GM18526 (cell line): ENCODE data around the gene UCP2.

ENCODE experiments used
- POLR2A ChIP-seq: IDR thresholded peaks from 3 replicates; pipeline ENCODE4 v1.6.1; 2011; ENCODE audit not compliant: insufficient read length; ENCODE audit errors: extremely low read depth

The UCP2 gene

DNA sequence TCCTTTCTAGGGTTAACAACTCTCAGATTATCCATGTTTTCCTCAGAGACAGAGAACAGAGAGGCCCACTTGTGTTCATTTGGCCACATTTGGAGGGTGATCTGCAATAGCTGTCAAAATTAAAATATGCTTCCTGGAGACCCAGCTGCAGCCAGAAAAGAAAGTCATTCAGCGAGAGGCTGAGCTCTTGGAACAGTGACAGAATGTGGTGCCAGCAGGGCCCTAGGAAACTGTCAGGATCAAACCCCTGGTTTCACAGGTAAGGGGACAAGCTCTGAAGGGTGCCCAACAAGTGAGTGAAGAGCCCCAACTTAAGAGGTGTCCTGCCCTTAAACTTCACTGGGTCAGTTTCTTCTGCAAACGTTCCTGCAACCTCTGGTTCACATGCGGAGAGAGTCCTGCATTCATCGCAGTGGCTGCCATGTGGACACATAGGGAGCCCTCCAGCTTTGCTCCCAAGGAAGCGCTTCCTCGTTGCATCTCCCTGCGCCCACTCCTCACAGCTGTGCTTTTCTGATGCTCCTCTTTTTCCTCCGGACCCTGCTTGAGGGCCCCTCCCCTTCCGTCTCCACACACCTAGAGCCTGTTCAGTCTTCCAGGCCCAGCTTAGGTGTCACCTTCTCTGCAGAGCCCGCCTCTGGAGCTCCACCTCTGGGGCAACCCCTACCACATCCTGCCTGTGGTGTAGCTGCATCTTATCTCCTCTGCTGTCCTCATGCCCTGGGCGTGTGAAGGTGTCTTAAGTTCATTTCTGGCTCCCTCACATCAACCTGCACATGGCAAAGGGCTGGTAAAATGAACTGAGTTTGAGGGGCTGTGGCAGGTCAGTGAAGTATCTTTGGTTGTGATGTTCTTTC, 22.3 kb upstream of the UCP2 start:
- TF ChIP-seq POLR2A: no peak

GRCh38 chr11:74004046-74004695, 21.5 kb upstream of the UCP2 start:
- no peak for TF ChIP-seq POLR2A

DNA sequence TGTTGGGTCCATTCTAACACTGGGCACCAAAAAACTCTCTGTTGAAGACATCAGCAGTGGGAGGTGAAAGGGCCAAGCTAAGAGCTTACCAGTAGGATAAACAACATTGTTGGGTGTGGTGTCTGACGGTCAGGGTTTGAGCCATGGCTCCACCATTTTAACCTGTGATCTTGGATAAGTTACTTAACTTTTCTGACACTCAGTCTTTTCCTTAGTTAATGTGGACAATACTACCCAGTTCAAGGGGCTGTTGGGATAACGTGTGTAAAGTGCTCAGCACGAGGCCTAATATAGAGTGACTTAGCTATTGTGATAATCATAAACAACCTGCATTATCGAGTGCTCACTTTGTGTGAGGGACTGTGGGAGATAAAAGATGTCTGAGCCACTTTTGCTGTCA, 20.2 kb upstream of the UCP2 start:
- no peak for TF ChIP-seq POLR2A

GRCh38 chr11:74001822-74002286, 19.2 kb upstream of the UCP2 start:
- TF ChIP-seq POLR2A: no peak

DNA sequence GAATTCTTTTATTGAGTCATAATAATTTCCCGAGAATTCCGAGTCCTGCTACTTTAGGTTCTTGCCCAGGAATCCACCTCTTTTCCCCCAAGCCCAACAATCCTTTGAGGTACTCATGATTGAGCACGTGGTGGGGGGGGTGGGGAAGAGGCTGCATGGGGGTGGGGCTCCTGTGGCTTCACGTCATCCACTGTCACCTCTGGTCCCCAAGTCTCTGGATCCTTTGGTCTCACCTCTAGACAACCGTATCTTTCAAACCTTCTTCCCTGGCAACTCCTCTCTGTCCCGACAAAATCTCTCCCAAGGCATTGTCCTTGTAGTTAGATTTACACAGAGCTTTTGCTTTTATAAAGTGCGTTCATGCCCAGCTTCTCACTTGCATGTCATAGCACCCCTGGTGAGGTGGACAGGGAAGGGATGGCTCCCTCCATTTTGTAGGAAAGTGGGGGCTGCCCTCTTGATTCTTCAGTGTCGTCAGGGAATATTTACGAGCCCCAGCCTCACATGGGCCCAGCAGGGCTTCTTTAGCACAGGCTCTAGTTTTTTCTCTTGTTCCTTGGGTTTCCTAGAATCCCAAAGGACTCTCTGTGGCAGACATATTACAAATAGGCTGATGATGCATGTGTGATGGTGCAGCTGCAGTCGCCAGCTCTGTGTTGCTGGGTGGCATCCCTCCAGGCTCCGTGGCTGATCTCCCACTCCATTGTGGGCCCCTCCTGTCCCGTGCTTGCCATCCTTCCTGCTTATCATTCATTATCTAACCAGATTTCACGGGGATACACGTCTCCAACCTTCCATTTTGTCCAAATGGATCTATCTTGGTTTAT, 17.9 kb upstream of the UCP2 start:
- TF ChIP-seq POLR2A: no peak

GRCh38 chr11:73999581-74000306, 17.1 kb upstream of the UCP2 start:
- TF ChIP-seq POLR2A: no peak

DNA sequence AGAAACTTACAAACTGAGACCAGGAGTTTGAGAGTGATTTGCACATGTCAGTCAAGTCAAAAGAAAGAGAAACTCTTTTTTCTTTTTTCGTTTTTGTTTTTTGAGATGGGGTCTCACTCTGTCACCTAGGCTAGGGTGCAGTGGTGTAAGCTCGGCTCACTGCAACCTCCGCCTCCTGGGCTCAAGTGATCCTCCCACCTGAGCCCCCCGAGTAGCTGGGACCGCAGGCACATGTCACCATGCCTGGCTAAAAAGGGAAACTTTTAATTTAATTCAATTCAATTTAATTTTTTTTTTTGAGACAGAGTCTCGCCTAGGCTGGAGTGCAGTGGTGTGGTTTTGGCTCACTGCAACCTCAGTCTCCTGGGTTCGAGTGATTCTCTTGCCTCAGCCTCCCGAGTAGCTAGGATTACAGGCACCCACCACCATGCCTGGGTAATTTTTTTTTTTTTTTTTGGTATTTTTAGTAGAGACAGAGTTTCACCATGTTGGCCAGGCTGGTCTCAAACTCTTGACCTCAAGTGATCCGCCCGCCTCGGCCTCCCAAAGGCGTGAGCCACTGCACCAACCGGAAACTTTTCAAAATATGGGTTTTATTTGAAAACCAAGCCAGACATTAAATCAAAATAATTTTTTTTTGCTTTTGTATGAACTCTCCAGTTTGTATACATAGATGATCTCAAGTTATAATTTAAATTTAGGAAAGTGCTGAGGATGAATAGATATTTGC, 16.4 kb upstream of the UCP2 start:
- no peak for TF ChIP-seq POLR2A

DNA sequence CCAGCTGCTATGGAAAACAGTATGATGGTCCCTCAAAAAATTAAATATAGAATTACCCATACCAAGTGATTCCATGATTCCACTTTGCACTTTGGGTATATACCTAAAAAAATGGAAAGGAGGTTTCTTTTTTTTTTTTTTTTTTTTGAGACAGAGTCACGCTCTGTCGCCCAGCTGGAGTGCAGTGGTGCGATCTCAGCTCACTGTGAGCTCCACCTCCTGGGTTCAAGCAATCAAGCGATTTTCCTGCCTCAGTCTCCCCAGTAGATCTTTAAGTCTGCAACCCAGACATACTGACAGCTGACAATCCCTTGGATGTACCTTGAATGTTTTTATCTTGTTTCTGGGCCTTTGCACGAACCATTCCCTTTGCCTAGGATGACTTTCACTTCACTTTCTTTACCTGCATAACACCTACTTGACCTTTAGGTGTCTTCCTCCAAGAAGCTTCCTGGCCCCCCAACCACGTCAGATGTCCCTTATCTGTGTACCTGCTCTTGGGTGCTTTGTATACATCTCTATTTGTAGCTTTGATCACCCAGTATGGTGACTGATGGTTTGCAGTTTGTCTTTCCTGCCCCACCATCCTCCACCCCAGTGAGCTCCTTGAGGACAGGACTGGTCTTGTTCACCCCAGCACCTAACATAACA, 14.6 kb upstream of the UCP2 start:
- no peak for TF ChIP-seq POLR2A

- TF ChIP-seq POLR2A: no peak
Measured at GRCh38 chr11:73996161-73996747, 13.6 kb upstream of the UCP2 start.

- no peak for TF ChIP-seq POLR2A
Measured at GRCh38 chr11:73995731-73996130, 13.1 kb upstream of the UCP2 start.

DNA sequence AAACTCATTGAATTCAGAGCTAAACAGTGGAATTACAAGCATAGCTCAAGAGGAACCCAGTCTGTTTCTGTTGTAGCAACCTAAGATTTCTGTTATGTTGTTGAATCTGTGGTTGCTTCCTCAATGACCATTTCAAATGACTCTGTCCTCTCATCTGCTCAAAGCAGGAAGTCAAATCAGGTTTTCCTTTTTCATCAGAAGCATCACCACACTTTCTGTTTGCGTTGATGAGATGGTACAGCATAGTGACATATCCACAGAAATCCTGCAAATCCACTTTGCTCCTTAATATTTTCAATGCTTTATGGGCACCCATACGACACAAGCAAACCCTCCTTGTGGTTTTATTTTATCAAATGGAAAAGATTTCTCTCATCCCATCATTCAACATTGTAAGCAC, 12.6 kb upstream of the UCP2 start:
- no peak for TF ChIP-seq POLR2A

DNA sequence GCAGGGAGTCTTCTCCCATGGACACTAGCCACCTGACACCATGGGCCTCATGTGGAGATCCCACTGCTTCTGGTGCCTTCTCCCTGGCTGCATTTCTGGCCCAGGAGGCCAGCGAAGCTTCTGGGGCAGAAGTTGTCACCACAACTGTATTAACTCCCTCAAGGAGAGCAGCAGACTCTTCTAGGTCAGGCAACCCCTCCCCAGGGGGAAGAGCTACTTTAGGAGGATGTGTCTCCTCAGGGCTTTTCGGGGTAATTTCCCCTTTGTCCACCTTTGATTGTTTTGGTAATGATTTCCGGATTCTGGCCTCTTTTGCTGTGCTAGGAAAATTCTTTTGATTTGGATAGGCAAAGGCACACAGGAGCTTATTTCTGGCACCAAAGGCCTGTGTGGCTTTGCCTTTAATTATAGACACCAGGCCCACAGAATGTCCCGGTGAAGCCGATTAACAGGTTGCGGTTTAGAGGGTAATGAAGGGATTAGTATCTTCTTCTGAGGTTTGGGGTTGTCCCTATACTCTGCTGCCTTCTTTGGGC, 8.9 kb upstream of the UCP2 start:
- no peak for TF ChIP-seq POLR2A

DNA sequence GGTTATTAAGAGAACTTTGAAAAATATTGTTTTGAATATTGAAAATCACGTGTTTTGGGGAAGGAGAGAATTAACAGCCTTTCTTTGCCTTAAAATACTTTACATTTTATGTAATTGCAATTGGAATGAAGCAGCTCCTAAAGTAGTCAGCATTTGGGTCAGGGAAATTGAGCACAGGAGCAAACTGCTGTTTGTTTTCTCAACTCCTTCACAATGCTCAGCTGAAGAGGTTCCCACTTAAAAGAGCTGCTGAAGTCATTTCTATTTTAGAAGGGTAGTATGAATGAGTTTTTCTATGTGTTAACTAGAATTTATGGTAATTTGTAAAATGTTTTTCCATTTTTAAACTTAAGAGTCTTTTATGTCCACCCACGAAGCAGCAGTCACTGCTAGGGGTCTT, 8.1 kb upstream of the UCP2 start:
- no peak for TF ChIP-seq POLR2A

- TF ChIP-seq POLR2A: no peak
Measured at GRCh38 chr11:73989156-73989555, 6.5 kb upstream of the UCP2 start.

DNA sequence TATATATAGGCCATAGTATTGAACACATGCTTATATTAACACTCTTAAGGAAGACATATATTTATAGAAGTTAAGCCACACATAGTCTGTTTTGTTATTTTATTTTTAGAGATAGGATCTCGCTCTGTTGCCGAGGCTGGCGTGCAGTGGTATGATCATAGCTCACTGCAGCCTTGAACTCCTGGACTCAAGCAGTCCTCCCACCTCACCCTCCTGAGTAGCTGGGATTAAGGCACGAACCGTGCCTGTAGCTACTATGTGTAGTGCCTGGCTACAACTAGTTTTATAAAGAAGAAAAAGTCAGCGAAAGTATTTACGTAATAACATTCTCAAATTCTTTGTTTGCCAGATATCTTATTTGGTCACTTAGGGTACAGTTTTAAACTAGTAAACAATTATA, 5.6 kb upstream of the UCP2 start:
- no peak for TF ChIP-seq POLR2A
